Subcutaneous abdominal adipose tissue (tissue), 5 donors: ENCODE measurements around the gene KRT77.

Experiments used
- H3K27ac ChIP-seq: one replicate; pipeline ENCODE4 v1.7.0; 2013; ENCODE audit warnings: low read depth, mild to moderate bottlenecking, inconsistent platforms, low read length, moderate library complexity
- H3K27me3 ChIP-seq, 5 donors: one replicate each; pipeline ENCODE4 v1.7.0; 2013; ENCODE audit warnings: low read length in 5 of 5, inconsistent platforms in 1 of 5; ENCODE audit not compliant: control insufficient read depth in 5 of 5, insufficient read depth in 4 of 5
- H3K36me3 ChIP-seq, 5 donors: one replicate each; pipeline ENCODE4 v1.7.0; 2013; ENCODE audit warnings: low read length in 5 of 5; ENCODE audit not compliant: control insufficient read depth in 5 of 5, insufficient read depth in 5 of 5
- H3K4me1 ChIP-seq, 5 donors: one replicate each; pipeline ENCODE4 v1.7.0; 2013; ENCODE audit warnings: low read length in 5 of 5, mild to moderate bottlenecking in 3 of 5, moderate library complexity in 1 of 5; ENCODE audit not compliant: control insufficient read depth in 5 of 5, insufficient read depth in 5 of 5
- H3K4me3 ChIP-seq, 5 donors: one replicate each; pipeline ENCODE4 v1.7.0; 2013; ENCODE audit warnings: low read length in 5 of 5, low read depth in 1 of 5
- H3K9ac ChIP-seq, 5 donors: one replicate each; pipeline ENCODE4 v1.7.0; 2013; ENCODE audit warnings: low read length in 5 of 5, mild to moderate bottlenecking in 4 of 5, moderate library complexity in 3 of 5
- H3K9me3 ChIP-seq, 5 donors: one replicate each; pipeline ENCODE4 v1.7.0; 2013; ENCODE audit warnings: low read length in 5 of 5; ENCODE audit not compliant: control insufficient read depth in 5 of 5
- donor health status: healthy.
- donor health status: healthy.
- donor health status: healthy.
- donor health status: healthy.
- donor health status: healthy.

Gene KRT77

DNA sequence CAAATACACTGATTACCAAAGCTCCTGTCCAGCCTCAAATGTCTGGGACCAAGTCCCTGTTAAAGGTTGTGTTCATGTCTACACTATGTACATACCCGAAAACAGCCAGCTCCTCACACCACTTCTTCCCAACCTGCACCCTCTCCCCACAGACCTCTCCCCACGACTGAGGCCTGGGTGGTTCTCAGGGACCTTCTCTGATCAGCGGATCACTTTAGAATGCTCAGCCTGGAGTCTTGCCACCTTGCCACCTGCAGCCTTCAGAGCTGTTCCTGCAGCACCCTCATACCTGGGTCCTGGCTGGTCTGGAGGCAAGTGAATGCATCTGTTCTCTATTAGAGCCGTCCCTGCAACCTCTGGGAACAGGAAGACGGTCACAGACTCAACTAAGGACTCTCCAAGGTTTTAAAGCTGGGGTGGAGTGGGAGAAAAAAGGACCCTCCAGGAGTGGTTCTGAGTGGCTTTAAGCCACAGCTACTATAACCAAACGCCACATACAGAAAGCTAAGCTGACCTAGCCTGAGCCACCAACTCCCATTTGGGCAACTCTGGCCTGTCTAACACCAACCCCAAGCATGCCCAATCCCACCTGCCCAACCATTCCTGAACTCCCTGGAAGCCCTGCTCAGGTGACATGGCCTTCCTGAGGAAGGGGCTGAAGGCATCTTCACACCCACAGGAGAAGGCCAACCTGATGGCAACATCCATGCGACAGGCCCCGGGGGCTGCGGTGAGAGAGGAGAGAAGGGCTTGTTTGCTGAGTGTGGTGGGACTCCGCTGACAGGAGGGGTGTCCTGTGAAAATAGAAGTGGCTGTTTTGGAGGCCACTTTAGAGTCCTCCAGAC lies 59.9 kb downstream of the KRT77 start:
- no peaks in the 10 kb centered on the region for H3K4me1 ChIP-seq

DNA sequence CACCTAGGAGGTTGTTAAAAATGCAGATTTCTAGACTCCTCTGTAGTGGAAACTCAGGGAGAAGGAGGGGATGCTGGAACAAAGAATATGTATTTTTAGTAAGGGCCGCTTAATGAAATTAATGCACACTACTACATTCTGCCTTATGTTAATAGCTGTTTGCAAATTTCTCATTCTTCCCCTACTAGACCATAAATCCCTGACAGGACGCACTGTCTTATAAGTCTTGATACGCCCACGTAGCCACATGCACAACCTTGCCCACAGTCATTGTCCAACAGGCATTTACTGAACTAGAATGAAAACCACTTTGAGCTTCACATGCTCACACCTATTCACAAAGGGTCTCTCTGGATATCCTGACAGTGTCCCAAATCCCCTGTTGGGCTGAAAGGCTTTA lies 61.9 kb downstream of the KRT77 start:
- Histone ChIP-seq H3K9me3 (no peaks in the 10 kb centered on the region), H3K4me3 (no peak overlapping the region), H3K4me1 (no peaks in the 10 kb centered on the region), H3K36me3 (no peaks in the 10 kb centered on the region), H3K9ac (no peak overlapping the region), H3K27me3 (peaks cover 0 to 13% (median 5%) of the 10 kb centered on the region in 5 donors), H3K27ac (no peak overlapping the region)

More for the DNA sequence above, 59.9 kb downstream of the KRT77 start:
- Histone ChIP-seq H3K9me3 (no peaks in the 10 kb centered on the region), H3K36me3 (no peaks in the 10 kb centered on the region), H3K4me3 (no peak overlapping the region), H3K27ac (no peak overlapping the region), H3K9ac (no peak overlapping the region), H3K27me3 (peaks cover 0 to 13% (median 5%) of the 10 kb centered on the region in 5 donors)
